Effector CD8-positive, alpha-beta T cell (primary cell): Measurements from ENCODE around the gene CMSS1.

Experiments used
- DNase-seq: peaks from one replicate; lab custom pipeline; 2025; lab: John Stamatoyannopoulos, UW

The CMSS1 gene

DNA sequence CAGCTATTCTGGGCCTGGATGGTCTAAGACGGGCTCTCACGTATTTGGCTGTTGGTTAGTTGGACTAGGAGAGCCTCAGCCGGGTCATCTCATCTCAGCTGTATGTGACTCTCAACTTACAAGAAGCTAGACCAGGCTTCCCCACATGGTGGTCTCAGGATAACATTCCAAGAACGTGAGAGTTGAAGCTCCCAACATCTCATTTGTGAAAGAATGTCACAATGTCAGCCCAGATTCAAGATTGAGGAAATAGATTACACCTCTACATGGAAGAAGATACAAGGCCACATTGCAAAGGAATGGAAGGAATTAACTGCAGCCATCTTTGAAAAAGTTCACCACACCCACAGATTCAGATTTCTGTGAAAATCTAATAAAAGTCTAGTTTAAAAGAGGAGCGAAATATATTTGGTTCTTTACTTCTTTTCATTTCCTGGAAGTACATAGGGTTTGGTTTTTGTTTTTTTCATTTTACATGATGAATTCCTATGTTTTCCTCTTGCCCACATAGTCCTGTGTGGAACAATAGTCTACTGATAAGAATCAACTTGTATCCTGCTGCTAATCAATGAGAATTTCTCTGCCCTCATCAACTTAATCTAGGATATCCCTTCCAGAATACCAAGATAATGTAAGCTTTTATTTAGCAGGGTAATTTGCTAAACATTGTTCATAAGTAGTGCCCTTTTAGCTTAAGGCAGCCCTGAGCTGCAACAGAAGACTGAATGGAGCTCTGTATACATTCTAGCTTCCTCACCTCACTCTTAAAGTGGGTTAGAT, 116.5 kb downstream of the CMSS1 start:
- DNase-seq = no peak

DNA sequence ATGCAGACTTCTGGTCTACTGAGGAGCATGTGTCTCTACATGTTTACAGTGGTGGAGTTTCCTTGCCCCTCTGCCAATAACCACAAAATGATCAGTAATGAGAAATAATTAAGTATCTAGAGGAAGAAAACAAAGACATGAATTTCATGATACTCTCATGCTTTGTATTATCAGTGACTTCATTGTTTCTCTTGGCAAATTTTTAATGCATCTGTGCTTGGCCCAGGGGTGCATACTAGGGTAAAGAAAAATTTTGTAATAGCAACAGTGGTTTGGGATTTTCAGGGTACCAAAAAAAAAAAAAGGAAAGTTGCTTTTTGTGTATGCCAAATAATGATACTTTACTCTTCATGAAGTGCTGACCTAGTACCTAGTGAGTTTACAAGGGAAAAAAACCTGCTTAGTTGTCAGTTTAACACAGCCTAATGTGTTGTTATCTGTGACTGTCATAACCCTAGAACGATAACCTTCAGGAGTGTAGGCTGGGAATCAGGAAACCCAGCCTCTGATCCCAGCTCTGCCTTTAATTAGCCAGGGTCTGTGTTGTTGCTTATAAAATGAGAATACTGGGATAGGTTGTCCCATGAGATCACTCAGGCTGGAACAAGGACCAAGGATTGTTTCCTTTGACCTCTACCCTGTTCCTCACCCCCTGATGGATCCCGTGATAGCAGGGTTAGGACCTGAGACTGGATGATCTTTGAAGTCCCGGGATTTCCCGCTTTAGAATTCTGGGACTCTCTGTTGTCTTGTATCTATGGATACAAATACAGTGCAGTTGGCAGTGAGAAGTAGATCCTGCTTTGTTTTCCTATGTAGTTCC, 117.5 kb downstream of the CMSS1 start:
- no peak for DNase-seq

DNA sequence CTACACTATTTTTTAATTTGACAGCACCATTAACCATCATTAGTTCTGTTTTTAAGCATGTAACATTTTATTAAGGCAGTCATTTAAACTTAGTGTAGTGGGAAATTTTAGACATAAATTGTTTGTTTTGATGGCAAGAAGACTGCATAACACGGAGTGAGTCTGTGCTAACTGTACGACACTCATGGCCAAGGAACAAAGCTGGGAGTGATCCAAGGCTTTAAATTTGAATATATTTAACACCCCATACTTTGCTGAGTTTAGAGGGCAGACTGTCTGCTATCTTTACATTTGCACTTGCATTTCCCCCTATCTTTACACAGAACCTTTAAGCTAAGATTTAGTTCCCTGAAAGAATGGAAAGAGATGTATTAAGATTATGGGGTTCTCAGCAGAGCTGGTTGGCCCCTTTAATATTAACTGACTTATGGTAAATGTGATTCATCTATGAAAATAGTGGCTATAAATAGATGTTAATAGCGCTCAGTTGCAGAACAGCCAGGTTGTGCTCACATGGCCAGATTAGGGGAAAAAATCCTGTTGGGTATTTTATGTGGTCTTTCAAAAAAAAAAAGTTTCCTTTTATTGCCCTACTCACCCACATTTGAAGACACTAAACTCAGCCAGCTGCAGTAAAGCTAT, 120.7 kb downstream of the CMSS1 start:
- no peak for DNase-seq

DNA sequence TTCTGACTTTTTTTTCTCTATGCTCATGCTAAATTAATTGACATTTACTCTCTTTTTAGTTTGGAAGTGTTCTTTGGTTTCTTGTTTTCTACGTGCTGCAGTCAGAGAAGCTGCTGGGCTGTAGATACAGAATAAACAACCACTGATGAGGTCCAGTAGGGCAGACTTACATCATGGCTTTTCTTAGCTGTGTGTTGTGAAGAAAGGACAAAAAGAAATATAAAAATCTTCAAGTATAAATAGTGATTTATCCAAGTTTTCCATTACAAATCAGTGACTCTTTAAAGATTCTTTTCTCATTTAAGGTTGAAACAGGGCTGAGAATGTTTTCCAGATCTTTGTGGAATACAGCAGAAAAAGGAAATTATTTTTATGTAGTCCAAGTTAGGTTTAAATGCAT, 122.2 kb downstream of the CMSS1 start:
- no peak for DNase-seq

DNA sequence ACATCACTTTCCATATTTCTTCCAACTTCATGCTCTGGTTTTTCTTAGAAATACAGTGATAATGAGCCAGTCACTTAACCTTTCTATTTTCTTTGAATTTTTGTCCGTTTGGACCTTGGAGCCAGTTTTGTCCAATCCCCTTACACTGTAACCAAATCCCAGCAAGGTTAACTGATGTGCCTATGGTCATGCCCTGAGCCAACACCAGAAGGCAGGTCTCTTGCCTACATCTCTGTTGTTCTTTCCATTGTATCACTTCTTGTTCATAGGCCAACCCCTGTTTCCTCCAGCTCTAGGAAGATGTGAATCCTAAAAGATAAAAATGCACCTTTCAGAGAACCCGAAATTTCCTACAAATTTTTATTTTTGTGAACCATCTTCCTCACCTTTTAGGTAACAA, 122.7 kb downstream of the CMSS1 start:
- no peak for DNase-seq

DNA sequence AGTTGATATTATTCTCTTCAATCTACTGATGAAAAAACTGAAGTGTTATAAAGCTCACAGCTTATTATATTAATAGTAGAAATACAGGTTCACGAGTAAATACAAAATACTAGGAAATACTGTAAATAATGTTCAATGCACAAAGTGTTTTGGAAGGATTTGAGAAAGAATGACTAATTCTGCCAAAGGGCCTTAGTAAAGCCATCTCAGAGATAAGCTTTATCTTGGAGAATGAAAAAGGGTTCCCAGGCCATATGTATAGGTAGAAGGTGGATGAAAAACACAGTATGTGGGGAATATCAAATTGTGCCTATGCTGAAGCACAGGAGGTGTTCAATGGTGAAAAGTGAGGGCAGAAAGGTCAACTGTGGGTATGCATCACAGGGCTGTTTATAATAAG, 123.5 kb downstream of the CMSS1 start:
- no peak for DNase-seq

DNA sequence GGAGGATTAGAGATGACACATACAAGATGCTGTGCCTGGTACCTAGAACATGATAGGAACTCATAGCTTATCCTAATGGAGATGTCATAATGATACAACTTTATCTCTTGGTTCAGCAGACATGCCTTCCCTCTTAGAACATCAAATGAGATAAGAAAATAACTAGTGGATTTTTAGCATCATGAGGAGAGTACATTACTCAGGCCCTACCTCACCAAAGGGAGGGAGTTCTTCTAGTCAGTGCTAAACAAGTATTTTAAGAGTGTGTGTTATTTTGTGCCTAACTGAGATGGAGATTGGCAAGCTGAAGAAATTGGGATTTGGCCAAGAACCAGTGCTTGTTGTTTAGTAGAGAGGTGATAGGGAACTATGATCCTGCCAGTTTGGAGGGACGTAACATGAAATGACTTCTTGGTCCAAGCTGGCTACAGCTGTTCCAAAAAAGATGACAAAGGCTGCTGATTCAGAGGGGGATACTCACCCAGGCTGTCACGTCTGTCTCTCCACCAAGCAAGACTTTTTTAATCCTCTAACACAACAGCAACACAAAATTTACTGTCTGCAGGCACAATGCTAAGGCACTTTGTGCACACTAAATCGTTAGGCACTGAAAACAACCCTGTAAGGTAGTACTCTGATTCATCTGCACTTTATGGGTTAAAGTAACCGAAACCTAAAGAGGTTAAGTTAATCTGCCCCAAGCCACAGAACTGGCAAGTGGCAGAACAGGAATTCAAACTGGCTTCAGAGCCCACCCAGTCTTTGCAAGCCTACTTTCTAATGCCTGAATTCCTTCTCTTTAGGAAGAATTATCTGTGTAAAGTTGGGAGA, 126.5 kb downstream of the CMSS1 start:
- no peak for DNase-seq

DNA sequence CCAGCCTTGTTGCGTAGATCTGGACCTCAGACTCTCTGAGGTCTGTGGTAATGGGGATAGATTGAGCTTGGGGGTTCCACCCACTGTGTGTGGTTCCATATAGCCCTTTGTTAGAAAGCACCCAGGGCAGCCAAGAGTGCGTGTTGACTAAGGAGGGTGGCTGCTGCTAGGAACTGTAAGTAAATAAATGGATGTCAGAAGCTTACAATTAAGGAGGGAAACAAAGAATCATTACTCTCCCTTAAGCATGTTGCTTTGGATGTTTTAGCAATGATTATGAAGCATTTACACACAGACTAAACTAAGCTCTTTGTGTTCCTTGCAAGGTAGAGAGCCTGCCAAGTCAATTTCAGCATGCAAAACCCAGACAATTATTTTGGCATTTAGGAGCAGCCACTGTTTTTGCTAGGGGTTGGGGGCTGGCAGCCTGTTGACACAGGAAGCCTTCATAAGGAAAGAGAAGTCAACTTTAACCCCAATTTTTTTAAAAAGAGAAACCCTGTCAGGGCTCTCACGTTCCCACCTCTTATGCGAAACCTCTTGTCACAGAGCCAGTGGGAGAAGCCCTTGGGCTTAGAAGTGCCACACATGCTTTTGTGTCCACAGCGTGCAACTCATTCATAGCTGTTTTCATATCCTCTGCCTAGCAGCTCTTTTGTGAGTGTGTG, 127.8 kb downstream of the CMSS1 start:
- no peak for DNase-seq

DNA sequence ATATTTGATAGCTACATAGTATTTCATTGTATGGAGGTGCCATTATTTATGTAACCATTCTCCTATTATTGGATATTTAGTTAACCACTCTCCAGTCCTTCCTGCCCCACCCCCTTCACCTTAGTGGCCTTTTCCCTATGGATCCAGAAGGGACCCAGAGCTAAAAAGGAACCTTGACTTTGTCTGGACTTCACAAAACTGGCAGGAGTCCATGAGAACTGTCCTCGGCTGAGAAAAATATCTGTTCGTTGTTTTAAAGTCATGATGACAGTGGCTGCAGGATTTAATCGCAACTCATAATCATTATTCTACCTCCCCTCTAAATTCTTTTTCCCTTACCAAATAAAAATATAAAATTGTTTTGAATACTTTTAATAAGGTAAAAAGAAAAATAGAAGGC, 129.7 kb downstream of the CMSS1 start:
- no peak for DNase-seq

DNA sequence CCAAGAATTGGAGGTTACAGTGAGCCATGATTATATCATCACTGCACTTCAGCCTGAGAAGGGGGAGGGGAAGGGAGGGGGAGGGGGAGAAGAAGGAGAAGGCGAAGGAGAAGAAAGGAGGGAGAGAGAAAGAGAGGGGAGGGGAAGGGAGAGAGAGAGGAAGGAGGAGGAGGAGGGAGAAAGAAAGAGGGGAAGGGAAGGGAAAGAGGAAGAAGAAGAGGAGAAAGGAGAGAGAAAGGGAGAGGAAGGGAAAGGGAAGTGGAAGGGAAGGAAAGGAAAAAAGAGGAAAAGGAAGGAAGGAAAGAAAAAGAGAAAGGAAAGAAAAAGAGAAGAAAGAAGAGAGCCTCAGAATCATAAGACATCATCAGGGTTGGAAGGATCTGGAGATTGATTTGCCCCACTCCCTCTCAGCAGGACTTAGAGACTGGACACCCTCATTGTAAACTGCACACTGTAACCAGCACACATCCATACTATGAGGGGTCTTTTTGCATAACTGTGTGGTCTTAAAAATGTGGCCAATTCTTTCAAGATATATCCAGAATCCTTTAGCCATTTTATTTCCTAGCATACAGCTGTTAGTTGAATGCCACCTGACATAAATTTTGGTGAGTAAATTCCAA, 130.9 kb downstream of the CMSS1 start:
- DNase-seq = no peak

DNA sequence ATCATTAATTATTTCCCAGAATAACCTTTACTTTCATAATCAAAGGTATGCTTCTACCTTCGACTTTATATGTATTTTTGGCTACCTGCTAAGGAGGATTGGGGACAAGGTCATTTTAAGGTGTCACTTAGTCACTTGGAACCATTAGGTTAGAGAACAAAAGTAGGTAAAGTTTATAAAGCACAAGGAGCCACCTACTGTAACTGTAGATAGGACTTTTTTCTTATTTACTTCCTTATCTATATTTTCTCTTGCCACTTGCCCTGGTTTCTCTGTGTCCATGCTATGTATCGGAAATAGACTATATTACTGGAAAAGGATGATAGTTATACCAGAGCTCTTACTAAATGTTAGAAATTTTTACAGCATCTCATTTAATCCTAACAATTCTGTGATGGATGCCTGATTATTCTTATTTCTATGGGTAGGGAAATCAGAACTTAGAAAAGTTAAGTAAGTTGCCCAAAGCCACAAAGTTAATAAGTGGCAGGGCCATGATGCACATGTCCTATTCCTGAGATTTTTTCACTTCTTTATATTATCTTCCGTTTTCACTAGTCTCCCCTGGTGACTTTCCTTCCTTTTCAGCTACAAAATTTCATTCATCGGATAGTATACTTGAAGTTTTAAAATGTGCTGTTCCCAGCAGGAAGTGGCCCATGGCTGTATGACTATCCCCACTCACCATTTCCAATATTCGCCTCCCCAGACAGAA, 132.5 kb downstream of the CMSS1 start:
- DNase-seq = no peak

DNA sequence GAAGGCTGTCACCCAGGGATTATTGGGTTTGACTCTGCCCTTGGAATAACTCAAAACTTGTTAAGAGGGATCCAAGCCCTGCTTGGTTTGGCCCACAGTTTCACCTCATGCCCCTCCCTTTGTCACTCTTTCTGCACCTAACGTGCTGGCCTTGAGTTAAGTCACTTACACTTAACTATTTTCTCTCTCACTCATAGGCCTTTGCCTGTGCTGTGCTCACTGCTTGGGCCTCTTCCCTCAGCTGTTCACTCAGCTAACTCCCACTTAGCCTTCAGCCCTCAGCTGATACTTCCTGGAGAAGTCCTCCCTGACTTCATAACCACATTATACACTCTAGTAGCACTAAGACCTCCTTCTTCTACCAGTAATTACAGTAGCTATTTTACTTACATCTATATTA, 133.3 kb downstream of the CMSS1 start:
- no peak for DNase-seq

DNA sequence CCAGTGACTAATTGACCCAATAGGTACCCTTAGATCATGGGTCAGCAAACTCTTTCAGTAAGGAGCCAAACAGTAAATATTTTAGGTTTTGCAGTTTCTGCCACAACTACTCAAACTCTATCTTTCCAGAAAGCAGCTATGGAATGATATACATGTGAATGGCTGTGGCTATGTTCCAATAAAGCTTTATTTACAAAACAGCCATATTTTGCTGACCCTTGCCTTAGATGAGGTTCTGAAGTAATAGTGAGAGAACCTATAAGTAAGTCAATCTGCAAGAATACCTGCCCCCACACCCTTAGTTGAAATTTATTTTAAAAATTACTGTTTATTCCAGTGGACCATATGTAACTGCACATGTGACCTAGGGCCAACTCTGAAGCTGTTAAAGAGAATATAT, 134.0 kb downstream of the CMSS1 start:
- no peak for DNase-seq

DNA sequence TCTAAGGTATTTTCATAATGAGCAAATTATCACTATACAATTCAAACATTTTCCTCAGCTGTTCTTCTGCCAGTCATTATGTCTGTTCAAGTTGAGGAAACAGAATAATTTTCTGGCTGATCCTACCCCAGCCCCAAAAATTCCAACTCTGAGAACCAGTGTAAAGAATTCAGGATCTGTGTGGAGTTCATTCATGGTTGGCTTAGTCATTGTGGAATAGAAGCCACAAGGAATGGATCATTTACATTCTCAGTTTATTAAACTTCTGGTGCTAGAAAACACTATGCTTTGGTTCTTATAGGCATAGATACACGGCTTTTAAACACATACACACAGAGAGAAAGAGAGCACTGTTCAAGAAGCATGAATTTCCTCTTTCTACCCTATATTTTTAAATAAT, 134.6 kb downstream of the CMSS1 start:
- no peak for DNase-seq

DNA sequence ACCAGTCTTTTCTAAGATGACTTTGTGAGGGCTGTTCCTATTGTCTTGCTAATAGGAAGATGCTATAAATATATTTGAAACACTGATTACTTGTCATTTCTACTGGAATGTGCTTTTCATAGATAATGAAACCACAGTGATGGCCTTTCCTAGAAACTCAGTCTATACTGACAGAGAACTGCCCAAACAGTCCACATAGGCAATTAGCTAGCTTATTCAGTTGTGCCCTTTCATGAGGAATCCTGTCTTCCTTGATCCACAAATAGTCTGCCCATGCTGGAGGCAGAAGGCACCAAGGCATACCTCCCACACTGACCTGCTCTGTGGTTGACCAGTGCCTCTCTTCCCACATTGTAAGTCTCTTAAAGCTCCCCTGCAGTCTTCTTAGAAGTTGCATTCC, 135.9 kb downstream of the CMSS1 start:
- DNase-seq = no peak

DNA sequence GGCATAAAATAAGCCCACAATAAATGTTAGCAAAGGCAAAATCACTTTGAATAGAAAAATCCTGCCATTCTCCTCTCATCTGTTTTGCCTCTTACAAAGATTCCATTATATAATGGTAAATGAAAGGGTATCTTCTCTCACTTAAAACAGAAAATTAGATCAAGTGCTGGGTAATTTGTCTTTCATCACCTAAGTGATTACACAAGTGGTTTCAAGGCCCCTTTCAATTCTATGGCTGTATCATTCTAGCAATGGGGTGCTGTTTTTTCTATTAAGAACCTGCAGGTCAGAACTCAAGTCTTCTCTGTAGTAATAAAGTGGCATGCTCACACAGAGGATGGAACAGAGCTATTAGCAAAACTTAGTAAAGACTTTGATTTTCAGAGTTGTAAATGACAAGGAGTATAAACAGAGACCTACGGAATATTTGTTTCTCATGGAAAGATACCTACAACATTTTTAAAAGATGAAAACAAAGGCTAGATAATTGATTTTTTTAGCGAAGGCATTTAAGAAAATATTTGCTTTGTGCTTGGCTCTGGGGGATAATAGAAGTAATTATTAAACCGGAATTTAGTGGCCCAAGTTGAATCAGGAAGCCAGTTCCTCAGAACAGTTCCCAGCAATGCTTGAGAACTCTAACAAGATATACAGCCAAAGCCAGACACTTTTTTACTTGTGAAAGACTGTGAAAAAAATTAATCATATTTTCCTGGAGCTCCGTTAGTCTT, 137.4 kb downstream of the CMSS1 start:
- no peak for DNase-seq

DNA sequence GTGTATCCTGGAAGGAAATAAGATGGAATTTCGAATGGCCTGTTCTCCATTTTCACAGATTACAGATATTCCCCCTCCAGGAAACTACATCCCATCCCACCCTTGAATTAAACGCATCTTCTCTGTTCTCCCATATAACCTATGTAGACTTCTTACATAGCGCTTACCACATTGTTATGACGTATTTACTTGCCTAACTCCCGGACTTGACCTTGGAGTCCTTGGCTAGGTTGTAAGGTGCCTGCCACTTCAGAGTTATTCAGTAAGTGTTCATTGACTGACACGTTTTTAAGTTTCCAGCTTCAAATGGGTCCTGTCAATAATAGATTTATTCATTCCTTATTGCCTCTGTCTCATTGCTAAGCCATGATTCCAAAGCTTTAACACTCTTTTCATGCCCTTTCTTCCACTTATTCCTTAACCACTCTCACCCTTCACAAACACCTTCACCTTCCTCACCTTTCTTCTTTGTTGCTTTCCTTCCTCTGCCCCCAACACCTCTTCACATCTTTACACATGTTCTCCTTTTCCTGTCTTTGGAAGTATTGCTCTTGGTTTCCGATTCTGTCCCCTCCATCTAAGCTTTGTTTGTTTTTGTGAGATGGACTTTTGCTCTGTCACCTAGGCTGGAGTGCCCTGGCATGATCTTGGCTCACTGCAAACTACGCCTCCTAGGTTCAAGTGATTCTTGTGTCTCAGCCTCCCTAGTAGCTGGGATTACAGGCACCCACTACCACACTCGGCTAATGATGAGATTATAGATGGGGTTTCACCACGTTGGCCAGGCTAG, 138.3 kb downstream of the CMSS1 start:
- DNase-seq = no peak

DNA sequence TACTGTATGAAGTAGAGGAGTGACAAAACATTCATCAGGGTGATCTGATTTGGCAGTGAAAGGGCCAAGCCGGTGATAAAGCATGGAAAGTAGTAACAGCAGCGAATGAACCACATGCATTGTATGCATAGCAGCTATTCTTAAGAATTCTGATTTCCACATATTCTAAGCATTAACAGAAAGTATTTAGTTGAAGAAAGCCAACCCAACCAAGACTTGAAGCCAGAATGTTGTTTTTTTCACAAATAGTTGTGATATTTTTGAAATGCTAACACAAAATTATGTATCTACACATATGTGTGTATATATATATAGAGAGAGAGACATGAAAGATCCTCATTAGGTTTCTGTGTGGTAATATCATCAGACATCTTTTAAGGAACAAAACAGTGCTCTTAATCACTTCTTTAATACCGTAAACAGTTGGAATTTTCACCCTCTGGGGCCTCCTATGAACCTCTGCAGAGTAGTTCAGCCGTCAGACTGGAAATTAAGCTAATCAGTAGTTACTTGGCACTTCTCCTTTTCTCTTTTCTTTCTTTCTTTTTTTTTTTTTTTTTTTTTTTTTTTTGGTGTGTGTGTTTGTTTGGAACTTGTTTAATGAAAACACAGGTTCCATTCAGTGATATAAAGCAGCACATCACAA, 139.6 kb downstream of the CMSS1 start:
- no peak for DNase-seq
